Measurements from ENCODE around the gene FGF12.

The FGF12 gene

GRCh38 chr3:192332386-192333291, 394.7 kb downstream of the FGF12 start:
- DNase-seq (ENCODE audit: low spot score) = no peak

GRCh38 chr3:192331749-192332385, 395.5 kb downstream of the FGF12 start:
- DNase-seq (ENCODE audit: low spot score) = no peak

DNA sequence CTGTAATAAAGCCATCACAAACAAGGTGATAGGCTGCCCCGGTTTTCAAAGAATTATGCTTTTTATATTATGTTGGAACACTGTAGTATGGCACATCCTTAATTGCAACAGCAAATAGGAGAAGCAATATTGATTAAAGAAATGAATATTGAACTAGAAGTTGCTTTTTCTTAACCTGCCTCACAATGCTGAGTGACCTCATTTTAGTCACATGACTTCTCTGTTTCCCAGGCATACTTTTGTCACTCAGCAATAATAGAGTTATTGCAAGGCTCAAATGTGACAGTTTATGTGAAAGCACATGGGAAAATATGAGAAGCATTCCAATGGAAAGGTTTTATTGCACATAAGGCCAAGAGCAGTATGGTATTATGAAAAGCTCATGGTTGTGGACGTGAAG, 400.7 kb downstream of the FGF12 start:
- no peak for DNase-seq (ENCODE audit: low spot score)

DNA sequence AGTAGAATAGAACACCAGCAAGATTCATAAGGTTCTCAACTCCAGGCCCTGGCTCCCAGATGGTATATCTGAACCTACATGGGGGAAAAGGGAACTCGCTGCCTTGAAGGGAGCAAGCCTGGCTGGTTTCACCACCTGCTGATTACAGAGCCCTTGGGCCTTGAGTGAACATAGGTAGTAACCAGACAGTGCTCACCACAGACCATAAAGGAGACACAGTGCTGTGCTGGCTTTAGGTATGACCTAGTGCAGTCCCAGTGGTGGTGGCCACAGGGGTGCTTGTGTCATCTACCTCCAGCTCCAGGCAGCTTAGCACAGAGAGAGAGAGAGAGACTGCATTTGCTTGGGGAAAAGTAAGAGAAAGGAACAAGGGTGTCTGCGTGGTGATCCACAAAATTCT, 409.8 kb downstream of the FGF12 start:
- DNase-seq (ENCODE audit: low spot score) = no peak

- no peak for DNase-seq (ENCODE audit: low spot score)
Measured at GRCh38 chr3:192313605-192314004, 413.7 kb downstream of the FGF12 start.

DNA sequence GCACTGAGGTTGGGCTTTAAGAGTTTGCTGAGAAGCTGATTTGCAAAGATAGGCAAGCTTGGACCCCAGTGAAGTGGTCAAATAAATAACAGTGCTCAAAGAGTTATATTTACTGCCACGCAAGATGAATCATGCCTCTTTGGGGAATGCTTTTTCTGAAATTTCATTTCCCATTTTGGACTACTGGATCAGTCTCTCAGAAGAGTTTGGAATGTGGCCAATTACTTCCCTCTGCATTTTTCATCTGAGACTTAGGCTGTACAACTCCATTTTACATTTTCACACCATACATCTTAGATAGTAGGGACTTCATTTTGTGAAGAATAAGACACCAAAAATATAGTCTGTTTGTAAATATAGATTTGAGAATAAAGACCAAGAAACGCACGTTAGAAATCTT, 419.7 kb downstream of the FGF12 start:
- no peak for DNase-seq (ENCODE audit: low spot score)

- DNase-seq (ENCODE audit: low spot score) = peak; percentile 61
Measured at GRCh38 chr3:192303235-192303634, 424.1 kb downstream of the FGF12 start.

DNA sequence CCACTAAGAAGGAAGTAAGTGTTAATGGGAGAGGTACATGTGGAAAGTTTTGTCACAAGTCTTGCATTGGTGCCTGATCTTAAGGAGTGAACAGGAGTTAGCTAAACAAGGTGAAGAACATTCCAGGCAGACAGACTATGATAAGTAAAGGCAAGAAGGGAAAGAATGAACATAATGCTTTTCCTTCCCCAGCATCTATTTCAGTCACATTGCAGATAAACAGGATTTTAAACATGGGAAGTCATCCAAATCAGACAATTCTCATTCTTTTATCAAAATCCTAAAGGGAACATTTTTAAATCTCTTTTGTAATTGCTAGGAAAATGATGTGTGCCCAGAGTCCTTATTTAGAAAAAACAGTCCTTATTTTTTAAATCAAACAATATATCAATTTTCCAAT, 424.6 kb downstream of the FGF12 start:
- DNase-seq (ENCODE audit: low spot score) = no peak

DNA sequence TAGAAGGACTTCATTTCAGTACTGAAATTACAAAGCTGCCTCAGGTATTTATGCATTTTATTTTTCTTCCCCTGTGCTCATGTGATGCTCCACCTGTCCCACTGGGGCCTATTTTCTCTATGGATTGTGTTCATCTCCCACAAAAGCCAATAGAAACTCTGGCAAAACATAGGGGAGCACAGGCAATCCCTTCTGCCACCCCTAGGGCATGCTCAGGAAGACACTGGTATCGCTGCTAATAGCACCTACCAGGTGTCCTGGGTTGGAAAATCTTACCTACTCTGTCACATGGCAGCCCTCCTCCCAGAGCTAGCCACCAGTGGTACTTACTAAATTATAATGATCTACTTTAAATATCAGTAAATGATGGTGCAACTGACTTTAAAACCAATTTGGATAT, 427.4 kb downstream of the FGF12 start:
- DNase-seq (ENCODE audit: low spot score) = no peak

GRCh38 chr3:192296845-192297244, 430.5 kb downstream of the FGF12 start:
- no peak for DNase-seq (ENCODE audit: low spot score)

DNA sequence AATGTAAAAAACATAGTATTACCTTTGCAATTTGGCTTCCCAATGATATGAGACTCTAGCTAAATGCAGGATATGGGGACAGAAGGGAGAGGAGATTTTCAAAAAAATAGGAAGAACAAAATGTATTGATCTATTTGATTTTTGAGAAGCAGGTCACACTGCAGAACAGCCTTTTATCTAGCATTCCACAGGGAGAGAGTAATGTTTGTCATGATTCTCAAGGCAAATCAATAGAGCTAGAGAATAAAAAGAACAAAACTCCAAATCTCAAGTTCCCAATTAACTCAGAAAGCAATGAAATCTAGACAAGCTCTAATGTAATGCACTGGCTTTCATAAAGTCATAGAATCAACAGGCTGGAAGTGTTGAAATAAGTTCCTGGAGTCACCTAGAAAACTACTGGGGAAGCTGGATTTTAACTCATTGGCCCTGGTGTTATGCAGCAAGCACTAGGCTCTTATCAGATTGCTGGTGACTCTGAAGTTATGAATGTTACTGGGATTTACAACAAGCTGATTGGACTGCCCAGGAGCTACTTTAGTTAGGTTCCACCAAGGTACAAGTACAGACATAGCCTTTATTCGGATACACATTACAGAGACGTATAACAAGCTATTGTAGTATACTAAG, 442.8 kb downstream of the FGF12 start:
- DNase-seq (ENCODE audit: low spot score) = no peak

DNA sequence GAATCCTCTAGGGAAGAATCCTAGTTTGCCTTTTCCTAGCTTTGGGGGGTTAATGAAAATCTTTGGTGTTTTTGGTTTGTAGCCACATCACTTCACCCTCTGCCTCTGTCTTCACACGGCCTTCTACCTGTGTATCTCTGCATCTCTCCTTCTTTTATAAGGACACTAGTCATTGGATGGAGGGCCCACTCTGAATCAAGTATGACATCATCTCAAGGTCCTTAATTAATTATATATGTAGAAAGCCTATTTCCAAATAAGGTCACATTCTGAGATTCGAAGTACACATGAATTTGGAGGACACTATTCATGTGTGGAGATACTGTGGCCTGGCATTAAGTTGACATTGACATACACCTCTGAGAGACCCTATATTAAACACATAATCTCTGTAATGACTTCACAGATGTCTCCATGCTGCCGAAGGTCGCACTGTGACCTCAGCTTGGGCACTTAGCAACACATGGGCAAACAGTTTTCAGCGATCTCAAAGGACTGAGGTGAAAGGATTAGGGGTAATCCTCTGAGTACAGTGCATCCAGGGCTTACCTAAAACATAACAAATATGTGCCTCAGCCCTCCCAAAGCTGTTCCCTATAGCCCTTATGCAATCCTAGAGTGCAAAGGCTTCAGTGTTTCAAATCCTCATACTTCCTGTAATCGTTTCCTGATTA, 446.0 kb downstream of the FGF12 start:
- DNase-seq (ENCODE audit: low spot score) = peak; percentile 66

DNA sequence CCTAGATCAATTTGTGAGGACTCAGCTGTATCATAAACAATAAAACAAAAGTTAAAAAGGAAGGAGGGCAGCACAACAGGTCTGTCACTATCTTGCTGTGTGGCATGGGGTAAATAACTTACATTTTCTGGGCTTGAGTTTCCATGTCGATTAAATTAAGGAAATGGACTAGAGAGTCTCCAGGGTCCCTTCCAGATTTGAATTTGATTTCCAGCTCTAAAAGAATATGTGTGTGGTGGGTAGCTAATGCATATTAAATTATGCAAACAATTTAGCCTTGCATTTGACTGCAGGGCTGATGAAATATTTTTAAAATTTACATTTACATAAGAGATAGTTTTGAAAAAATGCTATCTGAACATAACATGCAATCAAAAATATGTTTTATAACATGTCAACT, 447.7 kb downstream of the FGF12 start:
- DNase-seq (ENCODE audit: low spot score) = no peak

DNA sequence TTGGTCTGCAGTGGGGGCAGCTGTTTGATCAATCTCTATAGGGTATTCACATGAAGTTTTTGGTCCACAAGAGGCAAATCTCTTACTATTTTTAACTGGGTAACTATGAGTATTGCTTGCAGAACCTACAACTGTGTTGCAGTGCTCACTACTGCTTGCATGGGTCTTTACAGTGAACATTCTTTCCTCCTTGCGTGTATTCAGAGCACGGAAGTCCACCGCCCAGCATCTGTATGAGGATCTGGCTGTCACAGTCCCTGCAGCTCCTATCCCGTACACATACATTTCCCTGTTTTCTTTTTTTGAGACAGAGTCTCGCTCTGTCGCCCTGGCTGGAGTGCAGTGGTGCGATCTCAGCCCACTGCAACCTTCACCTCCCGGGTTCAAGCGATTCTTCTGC, 449.9 kb downstream of the FGF12 start:
- DNase-seq (ENCODE audit: low spot score) = no peak

DNA sequence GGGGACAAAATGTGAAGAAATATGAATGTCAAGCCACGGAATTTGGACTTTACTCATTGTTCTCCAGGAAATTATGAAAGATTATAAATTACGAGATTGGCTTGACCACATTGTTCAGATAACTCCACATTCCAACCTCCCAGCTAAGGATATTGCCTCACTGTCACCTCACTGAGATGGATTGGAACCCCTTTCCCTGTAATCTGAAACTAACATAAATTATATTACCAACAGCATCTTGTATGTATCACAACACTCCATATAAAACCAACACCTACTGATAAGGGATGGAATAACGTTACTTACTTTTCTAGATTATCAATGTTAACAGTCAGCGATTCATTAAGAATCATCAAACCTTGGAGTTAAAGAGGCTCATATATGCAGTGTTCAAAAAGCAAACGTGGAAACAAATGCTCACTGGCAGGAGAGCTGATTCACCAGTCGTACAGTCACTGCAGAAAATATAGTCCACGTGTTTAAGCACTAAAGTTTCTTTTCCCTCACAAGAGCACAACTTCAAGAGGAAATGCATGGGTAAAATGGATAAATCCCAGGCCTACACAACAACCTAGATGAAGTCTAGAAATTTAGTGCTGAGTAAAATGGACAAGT, 451.5 kb downstream of the FGF12 start:
- DNase-seq (ENCODE audit: low spot score) = no peak

- no peak for DNase-seq (ENCODE audit: low spot score)
Measured at GRCh38 chr3:192273697-192274010, 453.7 kb downstream of the FGF12 start.

- no peak for DNase-seq (ENCODE audit: low spot score)
Measured at GRCh38 chr3:192273001-192273696, 454.2 kb downstream of the FGF12 start.

DNA sequence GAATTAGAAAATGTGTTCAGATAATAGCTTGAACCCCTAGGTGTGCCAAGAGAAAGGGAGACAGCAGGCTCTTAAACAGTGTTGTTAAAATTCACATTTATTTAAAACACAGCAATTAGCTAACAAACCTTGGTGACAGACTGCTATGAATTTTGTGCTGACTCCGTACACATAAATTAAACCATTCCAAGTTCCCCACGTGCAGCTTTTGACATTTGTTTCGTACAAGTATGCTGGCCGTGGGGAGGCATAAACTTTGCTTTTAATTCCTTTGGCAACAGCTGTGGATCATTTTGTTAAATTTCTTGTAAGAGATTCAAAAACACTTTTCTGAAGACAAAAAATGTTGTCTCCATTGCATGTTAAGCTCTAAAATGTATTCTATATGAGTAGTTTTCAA, 465.3 kb downstream of the FGF12 start:
- no peak for DNase-seq (ENCODE audit: low spot score)

DNA sequence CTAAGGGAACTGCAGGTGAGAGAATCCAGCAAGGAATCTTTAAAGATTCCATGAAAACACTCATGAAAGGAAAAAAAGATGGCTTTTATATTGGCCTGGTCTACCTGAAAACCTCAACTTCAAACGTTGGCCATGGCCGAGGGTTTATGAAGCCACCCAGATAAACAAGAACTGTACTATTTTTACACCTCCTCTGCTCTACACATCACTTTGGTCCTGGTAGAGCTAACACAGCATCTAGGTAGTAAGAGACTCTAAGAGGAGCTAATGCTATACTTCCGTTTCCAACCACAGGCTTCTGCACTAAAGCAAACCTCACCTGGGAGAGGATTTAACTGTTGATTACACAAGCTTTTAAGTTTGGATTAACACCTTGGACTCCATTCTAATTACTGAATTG, 466.2 kb downstream of the FGF12 start:
- DNase-seq (ENCODE audit: low spot score) = no peak

- DNase-seq (ENCODE audit: low spot score) = no peak
Measured at GRCh38 chr3:192260116-192261010, 467.0 kb downstream of the FGF12 start.

DNA sequence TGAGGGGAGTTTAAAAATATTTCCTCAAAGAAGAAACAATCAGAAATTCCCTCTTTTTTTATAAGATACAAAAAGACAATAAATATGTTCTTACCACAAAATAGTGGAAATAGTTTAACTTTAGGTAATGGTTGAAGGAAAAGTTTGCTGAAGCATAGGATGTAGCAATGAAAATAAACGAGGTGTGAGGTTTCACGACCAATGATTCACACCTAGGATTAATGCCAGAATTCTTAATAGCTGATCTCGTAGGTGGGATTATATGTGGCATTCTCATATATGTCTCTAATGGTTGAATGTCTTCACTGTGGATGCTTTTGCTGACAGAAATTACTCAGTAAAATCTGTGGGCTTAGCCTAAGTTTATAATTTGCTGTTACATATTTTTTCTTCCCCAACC, 467.7 kb downstream of the FGF12 start:
- DNase-seq (ENCODE audit: low spot score) = no peak
